ENCODE measurements around the gene MKI67.

GRCh38 chr10:128074589-128074988 is 51.6 kb downstream of the MKI67 start:
- TF ChIP-seq RCOR1 (IDR thresholded peaks at IDR 0.05; ENCODE audit: low read length), result no peak
- TF ChIP-seq, protein P1, sequence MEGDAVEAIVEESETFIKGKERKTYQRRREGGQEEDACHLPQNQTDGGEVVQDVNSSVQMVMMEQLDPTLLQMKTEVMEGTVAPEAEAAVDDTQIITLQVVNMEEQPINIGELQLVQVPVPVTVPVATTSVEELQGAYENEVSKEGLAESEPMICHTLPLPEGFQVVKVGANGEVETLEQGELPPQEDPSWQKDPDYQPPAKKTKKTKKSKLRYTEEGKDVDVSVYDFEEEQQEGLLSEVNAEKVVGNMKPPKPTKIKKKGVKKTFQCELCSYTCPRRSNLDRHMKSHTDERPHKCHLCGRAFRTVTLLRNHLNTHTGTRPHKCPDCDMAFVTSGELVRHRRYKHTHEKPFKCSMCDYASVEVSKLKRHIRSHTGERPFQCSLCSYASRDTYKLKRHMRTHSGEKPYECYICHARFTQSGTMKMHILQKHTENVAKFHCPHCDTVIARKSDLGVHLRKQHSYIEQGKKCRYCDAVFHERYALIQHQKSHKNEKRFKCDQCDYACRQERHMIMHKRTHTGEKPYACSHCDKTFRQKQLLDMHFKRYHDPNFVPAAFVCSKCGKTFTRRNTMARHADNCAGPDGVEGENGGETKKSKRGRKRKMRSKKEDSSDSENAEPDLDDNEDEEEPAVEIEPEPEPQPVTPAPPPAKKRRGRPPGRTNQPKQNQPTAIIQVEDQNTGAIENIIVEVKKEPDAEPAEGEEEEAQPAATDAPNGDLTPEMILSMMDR (IDR thresholded peaks at IDR 0.05), result no peak
- TF ChIP-seq SIN3A (IDR thresholded peaks at IDR 0.05; ENCODE audit: borderline replicate concordance, low read depth, low read length), result no peak
- TF ChIP-seq JUND (IDR thresholded peaks at IDR 0.05), result no peak
- TF ChIP-seq FOSL2 (IDR thresholded peaks at IDR 0.05; ENCODE audit: borderline replicate concordance, low read depth), result no peak
- TF ChIP-seq, protein P2, sequence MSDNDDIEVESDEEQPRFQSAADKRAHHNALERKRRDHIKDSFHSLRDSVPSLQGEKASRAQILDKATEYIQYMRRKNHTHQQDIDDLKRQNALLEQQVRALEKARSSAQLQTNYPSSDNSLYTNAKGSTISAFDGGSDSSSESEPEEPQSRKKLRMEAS (IDR thresholded peaks at IDR 0.05; ENCODE audit: low read depth), result no peak
